ENCODE results near the gene MAN2A2.
A peak's percentile ranks its signal among the peaks of the same experiment; 100 is the strongest.
"Not testable (repeated sequence)": the region's sequence is repeated elsewhere in the genome, so short reads cannot be mapped to it uniquely, and the experiment has no call there.

The MAN2A2 gene

DNA sequence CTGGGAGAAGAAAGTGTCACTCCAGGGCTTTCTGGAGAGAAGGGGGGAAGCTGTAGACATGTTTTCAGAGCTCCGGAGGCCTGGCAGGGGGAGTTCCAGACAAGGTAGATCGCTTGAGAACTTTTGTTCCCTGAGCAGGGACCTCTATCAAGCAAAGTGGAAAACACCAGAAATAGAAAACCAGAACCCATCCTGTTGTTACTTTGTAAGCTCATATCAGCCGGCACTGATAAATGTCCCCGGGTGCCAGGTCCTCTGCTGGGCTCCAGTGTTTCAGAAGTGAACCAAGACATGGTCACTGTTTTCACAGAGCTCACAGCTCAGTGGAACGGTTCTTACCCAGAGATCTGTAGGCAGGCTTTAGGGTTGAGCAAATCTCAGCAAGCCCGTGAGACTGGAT lies 15.7 kb downstream of the MAN2A2 start:
- H3K27ac ChIP-seq = no peak overlapping the region
- TF ChIP-seq, protein P1, sequence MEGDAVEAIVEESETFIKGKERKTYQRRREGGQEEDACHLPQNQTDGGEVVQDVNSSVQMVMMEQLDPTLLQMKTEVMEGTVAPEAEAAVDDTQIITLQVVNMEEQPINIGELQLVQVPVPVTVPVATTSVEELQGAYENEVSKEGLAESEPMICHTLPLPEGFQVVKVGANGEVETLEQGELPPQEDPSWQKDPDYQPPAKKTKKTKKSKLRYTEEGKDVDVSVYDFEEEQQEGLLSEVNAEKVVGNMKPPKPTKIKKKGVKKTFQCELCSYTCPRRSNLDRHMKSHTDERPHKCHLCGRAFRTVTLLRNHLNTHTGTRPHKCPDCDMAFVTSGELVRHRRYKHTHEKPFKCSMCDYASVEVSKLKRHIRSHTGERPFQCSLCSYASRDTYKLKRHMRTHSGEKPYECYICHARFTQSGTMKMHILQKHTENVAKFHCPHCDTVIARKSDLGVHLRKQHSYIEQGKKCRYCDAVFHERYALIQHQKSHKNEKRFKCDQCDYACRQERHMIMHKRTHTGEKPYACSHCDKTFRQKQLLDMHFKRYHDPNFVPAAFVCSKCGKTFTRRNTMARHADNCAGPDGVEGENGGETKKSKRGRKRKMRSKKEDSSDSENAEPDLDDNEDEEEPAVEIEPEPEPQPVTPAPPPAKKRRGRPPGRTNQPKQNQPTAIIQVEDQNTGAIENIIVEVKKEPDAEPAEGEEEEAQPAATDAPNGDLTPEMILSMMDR (conservative IDR thresholded peaks at IDR 0.05) = no peak
- TF ChIP-seq ZFX (IDR thresholded peaks at IDR 0.05) = no peak

DNA sequence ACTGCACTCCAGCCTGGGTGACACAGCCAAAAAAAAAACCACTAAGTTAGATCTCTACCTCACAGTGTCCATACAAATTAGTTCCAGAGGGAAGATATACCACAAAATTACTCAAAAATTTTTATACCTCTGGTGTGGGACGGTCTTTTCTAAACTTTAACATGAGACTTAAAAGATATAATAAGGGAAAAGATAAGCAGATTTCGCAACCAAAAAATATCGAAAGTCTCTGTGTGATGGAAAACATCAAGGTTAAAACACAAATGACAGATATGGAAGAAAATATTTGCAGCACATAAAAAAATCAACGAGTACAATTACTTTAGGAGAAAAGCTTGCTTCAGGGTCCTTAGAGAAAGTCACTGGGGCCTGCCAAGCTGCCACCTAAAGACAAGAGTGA lies 18.8 kb downstream of the MAN2A2 start:
- TF ChIP-seq ZFX (IDR thresholded peaks at IDR 0.05) = no peak
- TF ChIP-seq, protein P1 (conservative IDR thresholded peaks at IDR 0.05) = no peak
- no peak overlapping the region for H3K27ac ChIP-seq

DNA sequence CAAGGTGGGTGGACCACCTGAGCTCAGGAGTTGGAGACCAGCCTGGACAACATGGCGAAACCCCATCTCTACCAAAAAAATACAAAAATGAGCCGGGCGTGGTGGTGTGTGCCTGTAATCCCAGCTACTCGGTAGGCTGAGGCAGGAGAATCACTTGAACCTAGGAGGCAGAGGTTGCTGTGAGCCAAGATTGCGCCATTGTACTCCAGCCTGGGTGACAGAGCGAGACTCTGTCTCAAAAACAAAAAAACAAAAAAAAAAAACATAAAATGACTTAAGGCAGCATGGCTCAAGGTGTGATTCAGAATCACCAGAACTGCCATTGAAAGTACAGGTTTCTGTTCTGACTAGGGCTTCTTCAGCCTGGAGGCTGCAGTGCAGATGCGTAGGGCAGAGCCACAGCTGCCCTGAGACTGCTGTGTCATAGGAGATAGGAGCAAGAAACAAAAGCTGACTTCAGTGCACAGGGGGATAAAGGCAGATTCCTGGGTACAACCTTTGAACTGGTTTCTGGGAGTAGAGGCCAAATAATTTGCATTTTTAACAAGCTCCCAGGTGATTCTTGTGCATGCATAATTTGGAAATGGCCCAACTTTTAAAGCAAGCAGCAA lies 19.7 kb downstream of the MAN2A2 start:
- not testable (repeated sequence) for H3K27ac ChIP-seq

DNA sequence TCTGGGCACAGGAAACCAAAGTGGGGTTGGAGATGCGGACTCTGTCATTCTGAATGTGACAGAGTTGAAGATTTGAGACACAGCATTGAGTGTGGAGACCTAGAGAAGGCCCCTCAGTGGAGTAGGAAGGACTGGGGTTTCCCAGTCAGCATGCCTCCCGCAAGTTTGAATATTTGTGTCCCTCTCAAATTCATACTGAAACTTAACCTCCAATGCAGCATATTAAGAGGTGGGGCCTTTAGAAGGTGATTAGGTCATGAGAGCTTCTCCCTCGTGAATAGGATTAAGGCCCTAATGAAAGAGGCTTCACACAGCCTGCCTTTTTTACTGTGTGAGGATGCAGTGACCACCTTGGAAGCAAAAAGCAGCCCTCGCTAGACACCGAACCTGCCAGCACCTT lies 21.3 kb downstream of the MAN2A2 start:
- no peak overlapping the region for H3K27ac ChIP-seq
- TF ChIP-seq ZFX (IDR thresholded peaks at IDR 0.05) = no peak
- TF ChIP-seq, protein P1 (conservative IDR thresholded peaks at IDR 0.05) = no peak

DNA sequence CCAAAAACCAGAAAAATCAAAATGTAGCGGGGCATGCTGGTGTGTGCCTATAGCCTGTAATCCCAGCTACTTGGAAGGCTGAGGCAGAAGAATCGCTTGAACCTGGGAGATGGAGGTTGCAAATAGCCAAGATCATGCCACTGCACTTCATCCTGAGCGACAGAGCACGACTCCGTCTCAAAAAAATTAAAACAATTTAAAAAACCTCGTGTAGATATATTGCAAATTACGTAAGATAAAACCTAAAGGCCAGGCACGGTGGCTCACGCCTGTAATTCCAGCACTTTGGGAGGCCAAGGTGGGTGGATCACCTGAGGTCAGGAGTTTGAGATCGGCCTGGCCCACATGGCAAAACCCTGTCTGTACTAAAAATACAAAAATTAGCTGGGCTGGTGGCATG lies 23.7 kb downstream of the MAN2A2 start:
- not testable (repeated sequence) for H3K27ac ChIP-seq

DNA sequence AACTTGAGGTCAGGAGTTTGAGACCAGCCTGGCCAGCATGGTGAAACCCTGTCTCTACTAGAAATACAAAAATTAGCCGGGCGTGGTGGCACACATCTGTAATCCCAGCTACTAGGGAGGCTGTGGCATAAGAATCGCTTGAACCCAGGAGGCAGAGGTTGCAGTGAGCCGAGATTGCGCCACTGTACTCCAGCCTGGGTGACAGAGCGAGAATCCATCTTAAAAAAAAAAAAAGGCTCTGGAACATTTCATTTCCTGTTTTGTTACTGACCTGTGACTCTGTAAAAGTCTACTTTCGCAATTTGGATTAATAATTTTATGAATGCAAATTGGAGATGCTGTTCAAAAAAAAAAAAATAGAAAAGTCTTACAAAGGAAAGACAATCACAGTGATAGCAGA lies 25.0 kb downstream of the MAN2A2 start:
- H3K27ac ChIP-seq = not testable (repeated sequence)

DNA sequence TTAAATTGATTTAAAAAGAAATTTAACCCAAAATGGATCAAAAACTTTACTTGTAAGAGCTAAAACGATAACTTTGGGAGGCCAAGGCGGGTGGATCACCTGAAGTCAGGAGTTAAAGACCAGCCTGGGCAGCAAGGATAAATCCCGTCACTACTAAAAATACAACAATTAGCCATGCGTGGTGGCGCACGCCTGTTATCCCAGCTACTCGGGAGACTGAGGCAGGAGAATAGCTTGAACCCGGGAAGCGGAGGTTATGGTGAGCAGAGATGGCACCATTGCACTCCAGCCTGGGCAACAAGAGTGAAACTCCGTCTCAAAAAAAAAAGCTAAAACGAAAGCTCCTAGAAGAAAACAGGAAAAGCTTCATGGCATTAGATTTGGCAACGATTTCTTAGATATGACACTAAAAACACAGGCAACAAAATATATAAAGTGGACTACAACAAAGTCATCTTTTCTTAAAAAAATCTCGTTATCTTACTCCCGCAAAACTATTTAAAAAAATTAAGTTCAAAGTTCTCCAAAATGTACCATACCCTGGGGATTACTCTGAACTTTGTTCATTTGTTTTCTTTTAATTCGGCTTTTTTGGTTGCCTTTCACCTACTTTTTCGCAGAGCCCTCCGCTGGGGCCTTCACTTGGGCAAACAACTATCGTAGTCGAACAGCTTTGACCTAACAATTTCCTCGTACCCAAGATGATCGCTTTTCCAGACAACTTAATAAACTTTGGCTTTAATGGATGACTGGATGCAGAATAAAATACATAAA lies 26.3 kb downstream of the MAN2A2 start:
- no peak; the same call in 1 of the 2 replicates for TF ChIP-seq ZFX (IDR thresholded peaks at IDR 0.05)
- TF ChIP-seq, protein P1 (conservative IDR thresholded peaks at IDR 0.05) = no peak
- H3K27ac ChIP-seq = peak overlapping the region; percentile 87

DNA sequence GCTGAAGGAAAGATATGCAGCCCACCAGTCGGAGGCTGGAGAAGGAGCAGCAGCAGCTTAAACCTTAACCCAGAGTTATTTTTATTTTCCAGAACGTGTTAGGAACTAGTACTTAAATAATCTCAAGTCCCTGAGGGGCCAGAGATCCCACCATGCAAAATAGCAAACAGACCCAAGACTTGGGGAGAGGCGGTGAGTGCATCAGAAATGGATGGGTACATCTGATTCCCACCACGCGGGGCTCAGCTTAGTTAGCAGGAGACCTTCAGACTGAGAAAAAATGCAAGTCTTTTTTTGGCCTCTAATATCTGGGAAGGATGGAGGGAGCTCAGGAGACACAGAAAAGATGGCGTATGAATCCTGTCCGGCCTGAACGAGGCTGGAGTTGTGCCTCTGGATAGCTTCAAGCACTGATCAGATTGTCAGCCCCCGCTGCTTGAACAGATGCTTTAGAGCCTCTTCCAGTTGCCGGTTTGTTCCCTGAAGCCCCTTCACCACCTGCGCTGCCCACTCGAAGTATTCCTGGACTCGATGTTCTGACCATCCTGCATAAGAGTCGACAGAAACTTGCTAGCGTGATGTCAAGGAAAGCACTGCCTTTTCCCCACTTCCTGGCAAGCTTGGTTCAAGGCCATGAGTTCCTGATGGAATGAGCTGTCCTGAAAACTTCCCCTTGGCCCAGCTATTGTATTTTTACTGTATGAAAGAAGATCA lies 27.9 kb downstream of the MAN2A2 start:
- peak overlapping the region; percentile 87 for H3K27ac ChIP-seq
- no peak for TF ChIP-seq ZFX (IDR thresholded peaks at IDR 0.05)
- TF ChIP-seq, protein P1 (conservative IDR thresholded peaks at IDR 0.05) = no peak

DNA sequence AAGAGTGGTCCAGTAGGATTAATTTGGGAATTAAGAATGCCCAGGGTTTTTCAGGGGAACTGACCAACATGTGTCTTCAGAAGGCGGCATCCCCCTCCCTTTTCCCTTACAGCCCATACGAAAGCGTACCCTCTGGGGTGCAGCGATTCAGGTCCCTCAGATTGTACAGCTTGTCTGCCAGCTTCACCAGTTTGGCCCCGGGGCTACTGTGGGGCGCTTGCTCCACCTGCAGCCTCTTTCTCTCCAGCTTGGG lies 28.4 kb downstream of the MAN2A2 start:
- TF ChIP-seq, protein P1 (conservative IDR thresholded peaks at IDR 0.05) = no peak
- no peak for TF ChIP-seq ZFX (IDR thresholded peaks at IDR 0.05)
- H3K27ac ChIP-seq = peak overlapping the region; percentile 87

Measured in C4-2B (cell line).